HepG2 (cell line): ENCODE data around the gene SLC13A5. TPM values are rescaled to one million over a fixed set of nuclear protein-coding genes. Genes with fewer than 3 reads are reported as not detected.
A peak's percentile ranks its signal among the peaks of the same experiment; 100 is the strongest.

Source experiments
- ASH2L ChIP-seq: fragments of 300-600, 200-600 bp; sonication (generic); IDR thresholded peaks from 2 replicates; pipeline ENCODE4 v1.7.0; 2017; ENCODE audit warnings: low read depth, mild to moderate bottlenecking, moderate library complexity, mixed read lengths, low read length; ENCODE audit not compliant: insufficient read length
- ATF5 ChIP-seq: sonication (generic); formaldehyde crosslinking; IDR thresholded peaks from 2 replicates; pipeline ENCODE4 v1.4.0; 2020; ENCODE audit warnings: mild to moderate bottlenecking, low read depth, missing genetic modification reagents
- BCL6 ChIP-seq: IDR thresholded peaks from 2 replicates; pipeline ENCODE4 v1.6.1; 2016; ENCODE audit warnings: missing genetic modification reagents, missing compliant biosample characterization
- EP300 ChIP-seq, 3 experiments: sonication (generic) in 1 of 3; formaldehyde crosslinking in 1 of 3; IDR thresholded peaks; 2 replicates each; pipeline versions ENCODE4 v1.5.1 to v1.6.1; 2011 to 2020; ENCODE audit warnings: low read depth in 2 of 3, low read length in 2 of 3, borderline replicate concordance in 1 of 3, improper control_type of control experiment in 1 of 3, mild to moderate bottlenecking in 1 of 3, missing genetic modification reagents in 1 of 3, moderate library complexity in 1 of 3
- FOXA1 ChIP-seq, 2 experiments: fragments of 450-650 bp in 1 of 2; sonication (generic) in 1 of 2; formaldehyde crosslinking in 1 of 2; IDR thresholded peaks; 2 replicates each; pipeline versions ENCODE4 v1.4.0 to v1.6.1; 2016 to 2020; ENCODE audit warnings: missing genetic modification reagents in 1 of 2
- FOXA3 ChIP-seq: IDR thresholded peaks from 2 replicates; pipeline ENCODE4 v1.6.1; 2016; ENCODE audit warnings: missing genetic modification reagents, missing compliant biosample characterization
- FOXO4 ChIP-seq: sonication (generic); formaldehyde crosslinking; conservative IDR thresholded peaks from 2 replicates; pipeline ENCODE4 v1.8.1; 2023; ENCODE audit warnings: missing genetic modification reagents
- GATAD1 ChIP-seq: IDR thresholded peaks from 2 replicates; pipeline ENCODE4 v1.6.1; 2016; ENCODE audit warnings: missing genetic modification reagents, missing compliant biosample characterization
- GPN1 ChIP-seq: sonication (generic); formaldehyde crosslinking; IDR thresholded peaks from 2 replicates; pipeline ENCODE4 v1.5.1; 2020; ENCODE audit warnings: missing genetic modification reagents, borderline replicate concordance
- HIVEP1 ChIP-seq: sonication (generic); formaldehyde crosslinking; IDR thresholded peaks from 2 replicates; pipeline ENCODE4 v1.4.0; 2020; ENCODE audit warnings: mild to moderate bottlenecking, missing genetic modification reagents
- HMG20B ChIP-seq: conservative IDR thresholded peaks from 2 replicates; pipeline ENCODE4 v1.6.1; 2016; ENCODE audit warnings: missing genetic modification reagents, missing compliant biosample characterization
- HOXA3 ChIP-seq: sonication (generic); formaldehyde crosslinking; IDR thresholded peaks from 2 replicates; pipeline ENCODE4 v1.5.0; 2020; ENCODE audit warnings: missing genetic modification reagents
- KLF15 ChIP-seq: sonication (generic); formaldehyde crosslinking; IDR thresholded peaks from 2 replicates; pipeline ENCODE4 v1.8.1; 2023; ENCODE audit warnings: borderline replicate concordance, mild to moderate bottlenecking, inconsistent platforms, missing genetic modification reagents, mixed read lengths
- MIER2 ChIP-seq: IDR thresholded peaks from 2 replicates; pipeline ENCODE4 v1.6.1; 2016; ENCODE audit warnings: missing biosample characterization, missing genetic modification reagents
- MXI1 ChIP-seq: IDR thresholded peaks from 3 replicates; pipeline ENCODE4 v1.6.1; 2012; ENCODE audit warnings: low read depth, low read length, inconsistent platforms, borderline replicate concordance
- PRDM10 ChIP-seq: sonication (generic); formaldehyde crosslinking; IDR thresholded peaks from 2 replicates; pipeline ENCODE4 v1.4.0; 2020; ENCODE audit warnings: low read depth, missing genetic modification reagents
- ZBTB7B ChIP-seq: sonication (generic); formaldehyde crosslinking; IDR thresholded peaks from 2 replicates; pipeline ENCODE4 v1.4.0; 2020; ENCODE audit warnings: missing genetic modification reagents
- ZNF280B ChIP-seq: sonication (generic); formaldehyde crosslinking; IDR thresholded peaks from 2 replicates; pipeline ENCODE4 v1.5.0; 2020; ENCODE audit warnings: missing genetic modification reagents, mild to moderate bottlenecking, borderline replicate concordance
- ZNF580 ChIP-seq: IDR thresholded peaks from 2 replicates; pipeline ENCODE4 v1.6.1; 2016; ENCODE audit warnings: low read depth, borderline replicate concordance
- ZNF670 ChIP-seq: sonication (generic); formaldehyde crosslinking; IDR thresholded peaks from 2 replicates; pipeline ENCODE4 v1.8.0; 2022; ENCODE audit warnings: mild to moderate bottlenecking, missing genetic modification reagents, borderline replicate concordance
- polyA plus RNA-seq, 8 experiments: library from polyadenylated mRNA; depleted of rRNA in 3 of 8; stranded (reverse) in 7 of 8; unstranded in 1 of 8; fragments of >200 nt; fragmentation: Illumina TruSeq in 4 of 8; extraction: Trizol in 4 of 8; gene quantifications; 2 replicates each; pipeline versions ENCODE4 v1.2.1 to v1.2.3, GENCODE V29; 2011 to 2016; ENCODE audit warnings: low read depth in 4 of 8, missing spikeins in 1 of 8, mixed read lengths in 1 of 8; ENCODE audit not compliant: insufficient read depth in 1 of 8
- total RNA-seq, 5 experiments: library from RNA; depleted of rRNA; stranded (reverse); fragments of >200 nt; fragmentation: Illumina TruSeq; extraction: Trizol; gene quantifications; 2 replicates each; pipeline ENCODE4 v1.2.3, GENCODE V29; 2016; ENCODE audit warnings: low read depth in 1 of 5

Gene SLC13A5
- total and polyA plus RNA-seq, 2 of the 13 experiments (the other 11 are each of a cell fraction or from before 2014, with no cell fraction given), result 42.8 to 310 TPM

- TF ChIP-seq EP300 (IDR thresholded peaks at IDR 0.05; ENCODE audit: low read depth in 2 of 2, low read length in 2 of 2), result no peak; a peak in 1 of 4 replicates
- TF ChIP-seq EP300 (CRISPR knock-in tag; IDR thresholded peaks at IDR 0.05; ENCODE audit: borderline replicate concordance), result 0 out of 2 replicates have a peak, but pooled peaks have one; percentile 2
- no peak for TF ChIP-seq GATAD1 (CRISPR knock-in tag)
- TF ChIP-seq PRDM10 (CRISPR knock-in tag), result 0 out of 2 replicates have a peak, but pooled peaks have one; percentile 25
- no peak for TF ChIP-seq FOXA1 (IDR thresholded peaks at IDR 0.05)
- 0 out of 2 replicates have a peak, but pooled peaks have one; percentile 9 for TF ChIP-seq FOXA1 (CRISPR knock-in tag; IDR thresholded peaks at IDR 0.05)
- no peak for TF ChIP-seq HMG20B (CRISPR knock-in tag)
- TF ChIP-seq HOXA3, result peak; percentile 27; the same call in 1 of the 2 replicates
- no peak for TF ChIP-seq HIVEP1 (CRISPR knock-in tag)
- no peak for TF ChIP-seq ASH2L
- peak; percentile 6; the same call in 1 of the 2 replicates for TF ChIP-seq FOXA3
- no peak for TF ChIP-seq ZNF580
- no peak for TF ChIP-seq GPN1 (CRISPR knock-in tag)
- no peak for TF ChIP-seq MXI1
- TF ChIP-seq ZNF670 (CRISPR knock-in tag), result 0 out of 2 replicates have a peak, but pooled peaks have one; percentile 61
- TF ChIP-seq ZNF280B (CRISPR knock-in tag), result peak; percentile 47; the same call in 1 of the 2 replicates
- peak; percentile 63; the same call in 1 of the 2 replicates for TF ChIP-seq ZBTB7B (CRISPR knock-in tag)
- peak; percentile 52; the same call in 1 of the 2 replicates for TF ChIP-seq MIER2 (CRISPR knock-in tag)
- TF ChIP-seq FOXO4, result no peak
- no peak; the same call in 1 of the 2 replicates for TF ChIP-seq BCL6 (CRISPR knock-in tag)
- no peak for TF ChIP-seq KLF15 (CRISPR knock-in tag)
- peak; percentile 83; the same call in 1 of the 2 replicates for TF ChIP-seq ATF5 (CRISPR knock-in tag)
Observed at GRCh38 chr17:6712058-6712853, 913 bp downstream of the SLC13A5 start (continued).
